DOHH2 (cell line): ENCODE results near the gene KIF13A.
"Not testable (repeated sequence)": the region's sequence is repeated elsewhere in the genome, so short reads cannot be mapped to it uniquely, and the experiment has no call there.

Experiments used
- H3F3A ChIP-seq: fragments of 200-600 bp; sonication (generic), shearing (Covaris generic); 2 replicates; pipeline ENCODE4 v1.6.0; 2016; ENCODE audit warnings: antibody characterized with exemption, mild to moderate bottlenecking; ENCODE audit not compliant: control insufficient read depth, insufficient read depth
- H3K27ac ChIP-seq: fragments of 200-600 bp; sonication (generic); 2 replicates; pipeline ENCODE4 v1.5.1; 2014; ENCODE audit warnings: low read depth, mild to moderate bottlenecking, low read length, moderate library complexity
- H3K27me3 ChIP-seq: fragments of 200-600 bp; sonication (generic); 2 replicates; pipeline ENCODE4 v1.6.1; 2014; ENCODE audit warnings: mild to moderate bottlenecking, low read length, mixed read lengths; ENCODE audit not compliant: control insufficient read depth
- H3K36me3 ChIP-seq: fragments of 200-600 bp; sonication (generic); 2 replicates; pipeline ENCODE4 v1.6.1; 2014; ENCODE audit warnings: mild to moderate bottlenecking, low read length, moderate library complexity, mixed read lengths; ENCODE audit not compliant: control insufficient read depth
- H3K4me1 ChIP-seq: fragments of 200-600 bp; sonication (generic); 2 replicates; pipeline ENCODE4 v1.6.1; 2014; ENCODE audit warnings: mild to moderate bottlenecking, low read length, mixed read lengths; ENCODE audit not compliant: control insufficient read depth
- H3K4me2 ChIP-seq: fragments of 200-600 bp; sonication (generic); 2 replicates; pipeline ENCODE4 v1.6.0; 2014; ENCODE audit warnings: mild to moderate bottlenecking, low read length, moderate library complexity
- H3K4me3 ChIP-seq: fragments of 200-600 bp; sonication (generic); 2 replicates; pipeline ENCODE4 v1.5.1; 2014; ENCODE audit warnings: mild to moderate bottlenecking, low read length, mixed read lengths
- H3K79me2 ChIP-seq: fragments of 200-600 bp; sonication (generic); 2 replicates; pipeline ENCODE4 v1.6.1; 2014; ENCODE audit warnings: mild to moderate bottlenecking, low read length, mixed read lengths; ENCODE audit not compliant: control insufficient read depth
- H3K9me2 ChIP-seq: fragments of 200-600 bp; sonication (generic); replicated peaks from 2 replicates; pipeline ENCODE4 v1.6.1; 2014; ENCODE audit warnings: mild to moderate bottlenecking, low read length, mixed read lengths; ENCODE audit not compliant: control insufficient read depth
- H3K9me3 ChIP-seq: fragments of 200-600 bp; sonication (generic); 2 replicates; pipeline ENCODE4 v1.6.1; 2014; ENCODE audit warnings: antibody characterized with exemption, low read length, mixed read lengths; ENCODE audit not compliant: control insufficient read depth, insufficient read depth
- H4K20me1 ChIP-seq: fragments of 200-600 bp; sonication (generic); 2 replicates; pipeline ENCODE4 v1.6.0; 2014; ENCODE audit warnings: low read depth, mild to moderate bottlenecking, antibody characterized with exemption, low read length, moderate library complexity; ENCODE audit not compliant: control insufficient read depth, insufficient read depth
- EZH2phosphoT487 ChIP-seq: fragments of 200-600 bp; sonication (generic); IDR thresholded peaks from 2 replicates; pipeline ENCODE4 v1.6.1; 2017; ENCODE audit warnings: borderline replicate concordance, mild to moderate bottlenecking, antibody characterized with exemption, low read length, moderate library complexity, mixed read lengths
- TF ChIP-seq, protein P1 (sequence below): fragments of 200-600 bp; sonication (generic); IDR thresholded peaks from one replicate; pipeline ENCODE4 v1.5.1; 2014; ENCODE audit warnings: antibody characterized with exemption, mild to moderate bottlenecking, low read depth, low read length; ENCODE audit not compliant: poor library complexity, severe bottlenecking

The KIF13A gene

DNA sequence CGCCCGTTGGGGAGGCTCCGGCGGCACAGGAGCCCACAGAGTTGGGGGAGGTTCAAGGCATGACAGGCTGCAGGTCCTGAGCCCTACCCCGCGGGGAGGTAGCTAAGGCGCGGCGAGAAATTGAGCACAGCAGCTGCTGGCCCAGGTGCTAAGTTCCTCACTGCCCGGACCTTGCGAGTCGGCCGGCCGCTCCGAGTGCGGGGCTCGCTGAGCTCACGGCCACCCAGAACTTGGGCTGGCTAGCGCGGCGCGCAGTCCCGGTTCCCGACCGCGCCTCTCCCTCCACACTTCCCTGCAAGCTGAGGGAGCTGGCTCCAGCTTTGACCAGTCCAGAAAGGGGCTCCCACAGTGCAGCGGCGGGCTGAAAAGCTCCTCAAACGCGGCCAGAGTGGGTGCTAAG lies 23.9 kb upstream of the KIF13A start:
- Histone ChIP-seq H3K27me3 (no peaks in the 10 kb centered on the region), H3K9me3 (no peaks in the 10 kb centered on the region; the same call in 1 of the 2 replicates), H3K36me3 (no peaks in the 10 kb centered on the region), H3K4me2 (no peak overlapping the region), H3F3A (no peaks in the 10 kb centered on the region), H3K4me1 (no peaks in the 10 kb centered on the region), H3K27ac (no peak overlapping the region), H3K9me2 (no peaks in the 10 kb centered on the region), H4K20me1 (no peaks in the 10 kb centered on the region), H3K4me3 (no peak overlapping the region), H3K79me2 (no peaks in the 10 kb centered on the region)
- TF ChIP-seq EZH2phosphoT487 = no peak
- TF ChIP-seq, protein P1, sequence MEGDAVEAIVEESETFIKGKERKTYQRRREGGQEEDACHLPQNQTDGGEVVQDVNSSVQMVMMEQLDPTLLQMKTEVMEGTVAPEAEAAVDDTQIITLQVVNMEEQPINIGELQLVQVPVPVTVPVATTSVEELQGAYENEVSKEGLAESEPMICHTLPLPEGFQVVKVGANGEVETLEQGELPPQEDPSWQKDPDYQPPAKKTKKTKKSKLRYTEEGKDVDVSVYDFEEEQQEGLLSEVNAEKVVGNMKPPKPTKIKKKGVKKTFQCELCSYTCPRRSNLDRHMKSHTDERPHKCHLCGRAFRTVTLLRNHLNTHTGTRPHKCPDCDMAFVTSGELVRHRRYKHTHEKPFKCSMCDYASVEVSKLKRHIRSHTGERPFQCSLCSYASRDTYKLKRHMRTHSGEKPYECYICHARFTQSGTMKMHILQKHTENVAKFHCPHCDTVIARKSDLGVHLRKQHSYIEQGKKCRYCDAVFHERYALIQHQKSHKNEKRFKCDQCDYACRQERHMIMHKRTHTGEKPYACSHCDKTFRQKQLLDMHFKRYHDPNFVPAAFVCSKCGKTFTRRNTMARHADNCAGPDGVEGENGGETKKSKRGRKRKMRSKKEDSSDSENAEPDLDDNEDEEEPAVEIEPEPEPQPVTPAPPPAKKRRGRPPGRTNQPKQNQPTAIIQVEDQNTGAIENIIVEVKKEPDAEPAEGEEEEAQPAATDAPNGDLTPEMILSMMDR = no peak

DNA sequence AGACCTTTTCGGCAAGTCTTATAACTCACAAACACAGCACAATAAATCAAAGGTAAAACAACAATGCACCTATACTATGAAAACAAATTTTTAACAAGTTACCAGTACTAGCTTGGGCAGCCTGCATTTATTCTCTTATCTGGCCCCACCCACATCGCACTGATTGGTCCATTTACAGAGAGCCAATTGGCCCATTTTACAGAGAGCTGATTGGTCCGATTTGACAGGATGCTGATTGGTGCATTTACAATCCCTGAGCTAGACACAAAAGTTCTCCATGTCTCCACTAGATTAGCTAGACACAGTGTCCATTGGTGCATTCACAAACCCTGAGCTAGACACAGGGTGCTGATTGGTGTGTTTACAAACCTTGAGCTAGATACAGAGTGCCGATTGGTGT lies 23.1 kb upstream of the KIF13A start:
- H3K9me2 ChIP-seq, H3K27ac ChIP-seq: not testable (repeated sequence)

DNA sequence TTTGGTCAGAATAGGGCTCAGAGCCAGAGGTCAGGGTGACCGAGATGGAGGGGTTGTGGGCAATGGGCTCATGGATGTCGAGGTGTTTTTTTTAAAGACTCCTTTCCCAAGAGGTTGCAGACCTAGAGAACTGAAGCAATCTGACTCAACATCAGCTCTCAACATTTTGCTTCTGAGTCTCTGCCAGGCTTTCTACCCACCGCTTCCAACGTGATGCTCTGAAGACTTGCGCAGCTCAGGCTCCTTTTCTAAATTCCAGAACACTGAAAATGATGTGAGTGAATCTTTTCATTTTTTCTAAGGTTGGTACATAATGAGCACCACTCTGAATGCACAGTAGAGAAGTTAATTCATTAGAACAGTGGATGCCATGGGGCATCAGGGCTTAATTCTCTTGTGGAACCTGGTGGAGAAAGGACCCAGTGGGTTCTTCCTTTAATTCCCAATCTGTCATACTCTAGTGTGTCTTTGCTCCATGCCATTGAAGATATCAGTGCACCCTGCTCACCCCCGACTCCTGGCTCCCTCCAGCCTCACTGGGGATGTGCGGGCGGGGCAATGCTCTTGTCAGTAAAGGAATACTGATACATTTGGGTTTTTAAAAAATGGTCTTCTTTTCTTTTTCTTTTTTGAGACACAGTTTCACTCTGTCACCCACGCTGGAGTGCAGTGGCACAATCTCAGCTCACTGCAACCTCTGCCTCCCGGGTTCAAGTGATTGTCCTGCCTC lies 17.0 kb upstream of the KIF13A start:
- Histone ChIP-seq H3K4me1 (no peaks in the 10 kb centered on the region), H4K20me1 (no peaks in the 10 kb centered on the region), H3F3A (no peaks in the 10 kb centered on the region), H3K27ac (no peak overlapping the region), H3K9me2 (no peaks in the 10 kb centered on the region), H3K36me3 (no peaks in the 10 kb centered on the region), H3K9me3 (no peaks in the 10 kb centered on the region), H3K4me2 (no peak overlapping the region), H3K27me3 (no peaks in the 10 kb centered on the region; the same call in 1 of the 2 replicates), H3K4me3 (no peak overlapping the region), H3K79me2 (no peaks in the 10 kb centered on the region)
- TF ChIP-seq, protein P1 = no peak

More for the DNA sequence above, 23.1 kb upstream of the KIF13A start:
- not testable (repeated sequence) for H3K9me3 ChIP-seq, H3K4me3 ChIP-seq, H3F3A ChIP-seq, H3K27me3 ChIP-seq, H3K4me2 ChIP-seq, H4K20me1 ChIP-seq, H3K4me1 ChIP-seq, H3K36me3 ChIP-seq, H3K79me2 ChIP-seq

DNA sequence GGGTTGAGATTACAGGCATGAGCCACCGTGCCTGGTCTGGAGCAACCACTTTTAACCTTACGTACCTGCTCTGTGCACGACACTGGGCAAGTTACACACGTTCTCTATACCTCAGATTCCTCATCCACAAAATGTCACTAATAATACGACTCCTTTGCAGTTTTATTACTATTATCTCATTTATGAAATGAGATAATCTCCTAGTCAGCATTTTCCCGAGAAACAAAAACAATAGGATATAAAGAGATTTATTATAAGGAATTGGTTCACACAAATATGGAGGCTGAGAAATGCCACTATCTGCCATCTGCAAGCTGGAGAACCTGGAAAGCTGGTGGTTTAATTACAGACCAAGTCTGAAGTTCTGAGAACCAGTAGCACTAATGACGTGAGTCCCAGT lies 12.0 kb upstream of the KIF13A start:
- H4K20me1 ChIP-seq = no peaks in the 10 kb centered on the region
- no peaks in the 10 kb centered on the region for H3K79me2 ChIP-seq
- no peaks in the 10 kb centered on the region for H3K4me1 ChIP-seq
- no peak overlapping the region for H3K27ac ChIP-seq
- no peaks in the 10 kb centered on the region for H3K9me3 ChIP-seq
- TF ChIP-seq, protein P1 = no peak
- no peak for TF ChIP-seq EZH2phosphoT487
- no peaks in the 10 kb centered on the region for H3K9me2 ChIP-seq
- H3K4me3 ChIP-seq = no peak overlapping the region
- no peak overlapping the region for H3K4me2 ChIP-seq
- no peaks in the 10 kb centered on the region for H3F3A ChIP-seq
- no peaks in the 10 kb centered on the region for H3K36me3 ChIP-seq
- no peaks in the 10 kb centered on the region; the same call in 1 of the 2 replicates for H3K27me3 ChIP-seq
